NCI-H748 (cell line): ENCODE results near the gene MAPK4.
"Not testable (repeated sequence)": the region's sequence is repeated elsewhere in the genome, so short reads cannot be mapped to it uniquely, and the experiment has no call there.

Source experiments
- DNase-seq: peaks from one replicate; lab custom pipeline; 2025; ENCODE audit not compliant: unreplicated experiment; lab: John Stamatoyannopoulos, UW

MAPK4 gene

GRCh38 chr18:50679056-50679455 is 119.2 kb downstream of the MAPK4 start:
- DNase-seq: no peak

DNA sequence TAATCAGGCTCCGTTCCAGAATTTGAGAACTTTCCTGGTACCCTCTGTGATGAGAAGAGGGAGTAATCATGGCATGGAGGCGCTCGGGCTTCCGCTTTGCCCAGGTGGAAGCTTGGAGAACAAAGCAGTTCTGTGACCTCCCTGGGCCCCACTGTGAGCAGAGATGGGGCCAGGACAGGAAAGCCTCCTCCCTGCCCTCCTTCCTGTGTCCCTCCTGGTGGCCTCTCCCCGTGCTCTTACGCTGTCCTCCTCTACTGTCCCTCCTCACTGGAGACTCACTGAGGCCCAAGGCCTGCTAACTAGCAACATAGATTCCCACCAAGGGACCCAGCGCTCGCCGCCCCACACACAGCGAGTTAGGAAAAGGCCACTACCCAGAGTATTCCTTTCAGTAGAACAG is 119.8 kb downstream of the MAPK4 start:
- DNase-seq: no peak

DNA sequence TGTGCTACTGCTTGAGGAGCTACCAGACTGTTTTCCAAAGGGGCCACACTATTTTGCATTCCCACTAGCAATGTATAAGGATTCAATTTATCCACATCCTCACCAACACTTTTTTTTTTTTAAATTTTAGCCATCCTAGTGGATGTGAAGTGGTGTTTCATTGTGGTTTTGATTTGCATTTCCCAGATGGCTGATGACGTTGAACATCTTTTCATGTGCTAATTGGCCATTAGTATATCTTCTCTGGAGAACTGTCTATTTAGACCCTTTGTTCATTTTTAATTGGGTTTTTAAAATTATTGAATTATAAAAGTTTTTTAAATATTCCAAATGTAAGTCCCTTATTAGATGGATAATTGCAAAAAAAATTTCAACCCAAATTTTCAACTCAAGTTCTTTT is 121.1 kb downstream of the MAPK4 start:
- DNase-seq: no peak

DNA sequence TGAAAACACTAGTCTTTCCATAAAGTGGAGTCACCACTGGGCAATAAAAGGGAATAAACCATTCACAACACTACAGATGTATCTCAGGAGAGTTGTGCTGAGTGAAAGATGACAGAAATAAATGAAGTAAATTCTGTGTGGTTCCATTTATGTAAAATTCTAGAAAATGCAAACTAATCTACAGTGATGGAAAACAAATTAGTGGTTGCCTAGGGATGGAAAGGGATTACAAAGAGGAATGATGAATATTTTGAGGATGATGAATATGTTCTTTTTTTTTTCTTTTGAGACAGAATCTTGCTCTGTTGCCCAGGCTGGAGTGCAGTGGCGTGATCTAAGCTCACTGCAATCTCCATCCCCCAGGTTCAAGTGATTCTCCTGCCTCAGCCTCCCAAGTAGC is 123.0 kb downstream of the MAPK4 start:
- DNase-seq: no peak

DNA sequence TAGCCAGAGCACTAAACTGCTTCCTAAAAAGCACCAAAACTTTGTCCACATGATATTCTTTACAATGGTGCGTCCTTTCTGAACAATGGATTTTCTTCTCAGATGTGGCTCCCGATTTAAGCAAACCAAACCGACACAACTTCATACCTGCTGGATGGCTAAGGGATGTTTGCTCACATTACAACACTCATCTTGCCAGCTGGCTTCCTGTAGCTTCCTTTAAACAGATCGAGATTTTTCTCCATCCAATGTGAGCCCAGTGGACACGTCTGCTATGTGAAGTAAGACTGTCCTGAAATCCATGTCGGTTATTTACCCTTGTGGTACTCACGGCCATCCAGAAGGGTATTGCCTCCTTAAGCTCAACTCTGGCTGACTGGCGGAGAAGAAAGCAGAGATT is 126.5 kb downstream of the MAPK4 start:
- DNase-seq: no peak

DNA sequence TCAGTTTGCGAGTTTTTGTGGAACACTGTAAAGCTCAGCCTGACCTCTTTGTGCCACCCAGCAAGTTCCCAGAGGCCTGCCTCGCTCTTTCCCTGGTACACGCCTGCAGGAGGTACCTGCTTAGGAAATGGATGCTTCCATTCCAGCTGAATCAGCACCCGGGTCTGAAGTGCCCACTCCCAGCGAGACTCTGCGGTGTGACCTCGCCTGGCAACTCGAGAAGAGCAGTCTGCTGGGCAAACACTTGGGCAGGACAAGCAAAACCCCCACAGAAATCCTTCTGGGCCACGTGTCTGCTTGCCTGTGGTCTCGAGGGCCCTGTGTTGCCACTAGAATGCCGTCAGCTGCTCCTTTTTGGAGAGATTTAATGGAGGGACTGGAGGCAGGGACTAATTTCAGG is 127.6 kb downstream of the MAPK4 start:
- DNase-seq: peak; percentile 17

GRCh38 chr18:50689578-50689977 is 129.7 kb downstream of the MAPK4 start:
- DNase-seq: no peak

GRCh38 chr18:50694147-50694546 is 134.3 kb downstream of the MAPK4 start:
- no peak for DNase-seq

DNA sequence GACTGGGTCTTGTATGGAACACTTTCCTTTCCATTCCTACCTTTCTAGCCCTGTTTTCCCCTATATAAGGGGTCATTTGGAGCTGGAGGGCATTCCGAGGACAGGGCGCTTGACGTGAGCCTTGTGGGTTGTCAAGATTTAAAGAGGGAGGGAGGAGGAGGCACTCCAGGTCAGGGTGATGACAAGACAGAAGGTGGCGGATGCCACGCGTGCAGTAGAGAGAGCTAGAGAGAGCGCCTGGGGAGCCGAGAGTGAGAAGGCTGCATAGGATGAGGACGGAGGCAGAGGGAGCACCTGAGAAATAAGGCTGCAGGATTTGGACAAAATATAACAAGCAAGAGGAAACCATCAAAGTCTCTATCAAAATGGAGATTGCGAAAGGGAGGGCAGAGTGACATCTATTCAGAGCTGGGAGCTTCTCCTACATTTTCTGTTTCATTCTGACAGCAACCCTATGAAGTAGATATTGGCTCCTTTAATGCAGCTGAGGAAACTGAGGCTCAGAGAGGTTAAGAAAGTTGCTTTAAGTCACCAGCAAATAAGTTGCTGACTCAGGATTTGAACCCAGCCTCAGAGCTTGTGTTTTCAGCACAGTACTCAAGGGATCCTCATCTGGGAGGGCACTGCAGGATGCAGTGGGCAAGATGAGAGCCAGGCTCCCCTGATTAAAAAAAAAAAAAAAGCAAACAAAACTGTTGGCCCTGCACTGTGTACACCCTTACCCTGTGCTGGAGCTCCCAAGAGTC is 135.7 kb downstream of the MAPK4 start:
- peak; percentile 38 for DNase-seq

GRCh38 chr18:50696436-50696835 is 136.5 kb downstream of the MAPK4 start:
- peak; percentile 87 for DNase-seq

DNA sequence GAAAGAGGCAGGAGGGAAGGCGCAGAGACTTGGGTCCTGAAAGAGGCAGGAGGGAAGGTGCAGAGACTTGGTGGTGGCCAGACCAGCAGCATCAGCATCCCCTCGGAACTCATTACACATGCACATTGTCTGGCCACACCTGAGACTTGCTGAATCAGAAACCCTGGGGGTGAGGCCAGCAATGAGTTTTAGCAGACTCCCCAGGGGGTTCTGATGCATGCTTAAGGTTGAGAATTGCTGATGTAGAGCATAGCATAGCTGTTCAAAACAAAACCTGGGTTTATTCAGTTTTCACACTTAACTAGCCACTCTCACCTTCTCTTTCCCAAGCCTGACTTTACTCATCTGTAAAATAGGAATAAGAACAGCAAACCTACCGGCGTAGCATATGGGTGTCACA is 137.0 kb downstream of the MAPK4 start:
- peak; percentile 81 for DNase-seq

DNA sequence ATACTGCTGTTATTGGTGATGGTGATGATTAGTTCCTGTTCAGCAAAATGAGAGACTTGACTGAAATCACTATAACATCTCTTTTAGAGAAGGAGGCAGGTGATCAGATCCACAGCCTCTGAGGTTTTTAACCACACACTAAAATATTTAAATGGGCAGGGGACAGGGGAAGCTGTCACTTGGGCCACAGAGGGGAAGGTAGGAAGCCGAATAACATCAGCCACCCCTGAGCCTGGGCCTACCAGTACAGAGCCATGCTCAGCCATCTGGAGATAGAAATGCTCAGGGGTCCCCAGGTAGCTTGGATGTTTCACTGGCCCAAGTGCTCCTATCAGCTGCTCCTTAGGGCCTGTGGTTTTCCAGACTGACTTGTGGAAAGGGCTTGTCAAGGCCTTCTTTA is 137.6 kb downstream of the MAPK4 start:
- DNase-seq: no peak

DNA sequence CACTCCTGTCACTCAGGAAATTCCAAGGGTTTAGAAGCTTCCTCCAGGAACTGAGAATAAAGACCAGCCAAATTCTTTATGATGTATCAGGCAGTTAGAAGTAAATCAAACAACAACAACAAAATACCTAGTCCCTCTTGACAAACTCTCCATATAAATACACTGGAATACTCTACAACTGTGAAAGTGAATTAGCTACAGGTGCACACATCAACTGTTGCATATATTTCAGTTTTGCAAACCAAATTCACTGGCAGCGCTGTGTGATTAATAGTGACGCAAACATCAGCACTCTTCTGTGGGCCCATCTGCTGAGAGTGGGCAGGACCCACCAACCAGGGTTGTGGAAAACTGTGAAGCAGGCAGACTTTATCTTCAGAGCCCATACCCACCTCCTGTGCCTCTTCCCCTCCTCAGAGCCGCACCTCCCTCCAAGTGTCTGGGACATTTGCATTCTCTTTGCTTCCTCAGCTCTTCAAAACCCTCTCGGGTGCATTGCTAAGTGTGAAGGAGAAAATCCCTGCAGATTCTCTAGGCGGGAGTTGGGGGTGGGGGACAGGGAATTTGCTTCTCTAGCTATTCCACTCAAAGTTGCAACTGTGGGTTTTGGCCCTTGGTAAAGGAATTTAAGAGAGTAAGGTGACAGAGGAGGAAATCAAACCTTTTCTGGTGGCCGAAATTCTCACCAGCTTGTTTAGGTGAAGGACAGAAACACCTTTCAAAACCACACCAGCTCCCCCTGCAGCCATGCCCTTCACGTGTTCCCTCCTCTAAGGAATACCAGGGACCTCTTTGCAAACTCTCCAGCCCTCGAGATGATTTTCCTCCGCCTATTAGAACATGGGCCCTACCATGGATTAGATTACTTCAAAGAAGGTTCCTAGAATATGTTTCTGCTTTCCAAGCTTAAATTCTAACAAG is 140.6 kb downstream of the MAPK4 start:
- no peak for DNase-seq

DNA sequence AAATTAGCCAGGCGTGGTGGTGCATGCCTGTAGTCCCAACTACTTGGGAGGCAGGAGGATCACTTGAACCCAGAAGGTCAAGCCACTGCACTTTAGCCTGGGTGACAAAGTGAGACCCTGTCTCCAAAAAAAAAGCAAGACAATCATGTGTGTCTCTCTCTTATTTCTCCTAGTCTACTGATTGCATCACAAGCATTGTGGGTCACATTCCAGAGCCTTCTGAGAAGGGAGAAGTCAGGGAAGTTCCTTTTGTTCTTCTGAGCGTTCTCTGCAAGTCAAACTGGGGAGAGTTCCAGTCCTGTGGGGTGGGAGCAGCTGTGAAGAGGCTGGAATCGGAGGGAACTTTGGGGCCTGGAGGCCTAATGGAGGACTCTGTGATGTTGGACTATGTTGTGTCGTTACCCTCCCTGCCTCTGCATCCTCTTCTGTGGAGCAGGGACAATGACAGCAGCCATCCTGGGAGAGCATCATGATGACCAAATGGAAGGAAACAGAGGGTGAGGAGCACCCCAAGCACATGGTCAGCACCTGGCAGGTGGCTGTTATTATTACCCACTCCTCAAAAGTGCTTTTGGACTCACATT is 144.6 kb downstream of the MAPK4 start:
- no peak for DNase-seq

DNA sequence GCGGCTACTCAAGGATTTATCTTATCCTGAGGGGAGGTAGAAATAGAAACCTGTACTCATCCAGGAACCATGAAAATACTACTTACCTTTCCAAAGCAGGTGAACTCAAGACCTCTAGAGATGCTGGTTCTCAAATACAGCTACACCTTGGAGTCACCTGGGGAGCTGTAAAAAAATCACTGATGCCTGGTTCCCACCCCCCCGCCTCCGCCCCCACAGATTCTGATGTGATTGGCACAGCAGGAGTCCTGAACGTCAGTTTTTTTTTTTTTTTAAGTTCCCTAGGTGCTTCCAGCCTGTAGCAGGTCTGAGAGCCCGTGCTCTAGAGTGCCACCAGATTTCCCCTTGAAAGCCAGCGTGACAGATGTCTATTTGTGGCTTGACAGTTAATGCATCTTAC is 146.3 kb downstream of the MAPK4 start:
- DNase-seq: peak; percentile 92

GRCh38 chr18:50706651-50707050 is 146.8 kb downstream of the MAPK4 start:
- DNase-seq: no peak

DNA sequence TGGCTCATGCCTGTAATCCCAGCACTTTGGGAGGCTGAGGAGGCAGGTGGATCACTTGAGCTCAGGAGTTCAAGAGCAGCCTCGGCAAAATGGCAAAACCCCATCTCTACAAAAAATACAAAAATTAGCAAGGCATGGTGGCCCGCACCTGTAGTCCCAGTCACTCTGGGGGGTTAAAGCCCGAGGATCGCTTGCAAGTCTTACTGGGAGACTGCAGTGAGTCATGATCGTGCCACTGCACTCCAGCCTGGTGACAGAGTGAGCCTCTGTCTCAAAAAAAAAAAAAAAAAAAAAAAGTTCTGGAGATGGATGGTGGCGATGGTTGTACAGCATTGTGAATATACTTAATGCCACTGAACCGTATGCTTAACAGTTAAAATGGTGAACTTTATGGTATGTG is 147.4 kb downstream of the MAPK4 start:
- DNase-seq: not testable (repeated sequence)

- DNase-seq: peak; percentile 70
Measured at GRCh38 chr18:50707855-50708469, 148.1 kb downstream of the MAPK4 start.

GRCh38 chr18:50709193-50709592 is 149.3 kb downstream of the MAPK4 start:
- DNase-seq: no peak

DNA sequence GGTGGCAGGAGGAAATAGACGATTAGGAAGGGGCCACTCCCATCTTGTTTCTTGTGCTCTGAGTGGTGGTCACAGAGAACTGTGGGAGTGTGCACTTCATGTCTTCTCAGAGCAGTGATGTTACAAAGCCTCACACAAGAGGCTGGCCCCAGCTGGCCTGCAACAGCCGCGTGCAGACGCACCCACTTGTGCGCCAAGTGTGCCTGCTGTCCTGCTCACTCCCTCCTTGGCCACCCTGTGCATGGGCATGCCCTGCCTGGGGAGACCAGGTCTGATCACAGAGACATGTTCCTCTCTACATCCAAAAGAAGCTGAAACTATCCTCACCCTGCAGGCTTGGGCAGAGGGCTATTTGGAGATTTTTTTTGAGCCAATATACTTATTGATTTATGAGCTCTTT is 151.5 kb downstream of the MAPK4 start:
- peak; percentile 93 for DNase-seq

DNA sequence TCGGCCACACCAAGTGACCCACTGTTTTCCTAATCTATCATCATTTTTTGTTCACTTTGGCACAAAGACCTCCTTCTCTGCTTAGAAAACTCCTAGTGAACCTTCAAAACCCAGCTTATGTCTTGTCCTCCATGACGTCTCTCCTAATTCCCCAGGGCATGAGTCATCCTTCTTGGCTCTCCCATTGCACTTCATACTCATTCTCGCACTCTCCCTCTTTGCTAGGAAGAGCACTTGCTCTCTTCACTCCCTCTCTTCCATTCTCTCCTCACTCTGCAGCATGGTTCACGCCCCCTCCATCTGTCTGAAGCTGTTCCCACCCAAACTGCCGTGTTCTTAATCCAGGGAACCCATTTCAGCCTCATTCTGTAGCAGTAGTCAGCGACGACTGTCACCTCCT is 156.0 kb downstream of the MAPK4 start:
- no peak for DNase-seq
